Thyroid gland (tissue), 4 donors: ENCODE data around the gene IRF2.

Experiments
- POLR2A ChIP-seq, 2 donors: fragments of 450-650 bp; IDR thresholded peaks; one replicate each; pipeline ENCODE4 v1.6.1; 2017; ENCODE audit warnings: antibody characterized with exemption in 2 of 2, mild to moderate bottlenecking in 2 of 2, moderate library complexity in 1 of 2
- TF ChIP-seq, protein P1 (sequence below), 6 experiments: fragments of 200-600 bp in 3 of 6; fragments of 450-650 bp in 3 of 6; sonication (generic) in 3 of 6; IDR thresholded peaks; one replicate each; pipeline ENCODE4 v1.5.1; 2016 to 2019; ENCODE audit warnings: antibody characterized with exemption in 6 of 6, mild to moderate bottlenecking in 2 of 6, inconsistent platforms in 1 of 6, moderate library complexity in 1 of 6

DNA sequence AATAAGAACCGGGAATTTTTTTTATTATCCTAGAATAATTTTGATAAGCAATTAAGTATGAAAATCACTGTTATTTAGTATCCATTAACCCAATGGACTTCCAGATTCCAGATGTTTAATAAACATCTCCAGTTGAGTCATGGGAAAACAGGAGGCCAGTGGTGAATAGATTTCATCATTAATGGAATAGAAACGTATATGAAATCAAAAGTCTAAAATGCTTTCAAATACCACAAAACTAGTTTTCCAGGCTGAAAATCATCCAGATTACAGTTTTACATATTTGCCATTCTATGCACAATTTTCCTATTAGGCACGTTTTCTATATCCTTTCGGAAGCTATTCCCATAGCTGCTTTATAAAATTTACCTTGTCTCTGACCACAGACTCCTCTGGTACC, 35.0 kb downstream of the IRF2 start:
- no peak for TF ChIP-seq POLR2A (IDR thresholded peaks at IDR 0.05)
- TF ChIP-seq, protein P1, sequence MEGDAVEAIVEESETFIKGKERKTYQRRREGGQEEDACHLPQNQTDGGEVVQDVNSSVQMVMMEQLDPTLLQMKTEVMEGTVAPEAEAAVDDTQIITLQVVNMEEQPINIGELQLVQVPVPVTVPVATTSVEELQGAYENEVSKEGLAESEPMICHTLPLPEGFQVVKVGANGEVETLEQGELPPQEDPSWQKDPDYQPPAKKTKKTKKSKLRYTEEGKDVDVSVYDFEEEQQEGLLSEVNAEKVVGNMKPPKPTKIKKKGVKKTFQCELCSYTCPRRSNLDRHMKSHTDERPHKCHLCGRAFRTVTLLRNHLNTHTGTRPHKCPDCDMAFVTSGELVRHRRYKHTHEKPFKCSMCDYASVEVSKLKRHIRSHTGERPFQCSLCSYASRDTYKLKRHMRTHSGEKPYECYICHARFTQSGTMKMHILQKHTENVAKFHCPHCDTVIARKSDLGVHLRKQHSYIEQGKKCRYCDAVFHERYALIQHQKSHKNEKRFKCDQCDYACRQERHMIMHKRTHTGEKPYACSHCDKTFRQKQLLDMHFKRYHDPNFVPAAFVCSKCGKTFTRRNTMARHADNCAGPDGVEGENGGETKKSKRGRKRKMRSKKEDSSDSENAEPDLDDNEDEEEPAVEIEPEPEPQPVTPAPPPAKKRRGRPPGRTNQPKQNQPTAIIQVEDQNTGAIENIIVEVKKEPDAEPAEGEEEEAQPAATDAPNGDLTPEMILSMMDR (IDR thresholded peaks at IDR 0.05), result no peak
